Thoracic aorta endothelial cell (primary cell): ENCODE results near the gene SNX12. TPM values are rescaled to one million over a fixed set of nuclear protein-coding genes. Genes with fewer than 3 reads are reported as not detected.

Experiments used
- small RNA-seq: library from RNA; depleted of rRNA; stranded (forward); fragments of <200 nt; gene quantifications from one replicate; pipeline ENCODE3, GENCODE V24; 2012
- total RNA-seq: library from RNA; depleted of rRNA; stranded (reverse); fragments of >200 nt; gene quantifications from 2 replicates; pipeline ENCODE4 v1.2.3, GENCODE V29; 2012

SNX12 gene
- total RNA-seq, result 69.7 and 73.2 TPM in 2 replicates

GRCh38 chrX:71068044-71068918, at the start of gene SNX12:
Gene SNX12, minus strand, starts transcription at chrX:71068334. Its CDS starts 28 bp downstream, at chrX:71068306.

GRCh38 chrX:71111141-71111843, 43.2 kb upstream of the SNX12 start, which contains the start of gene IL2RG:
Gene IL2RG, minus strand, starts transcription at chrX:71111577. Its CDS starts 38 bp downstream, at chrX:71111539.

DNA sequence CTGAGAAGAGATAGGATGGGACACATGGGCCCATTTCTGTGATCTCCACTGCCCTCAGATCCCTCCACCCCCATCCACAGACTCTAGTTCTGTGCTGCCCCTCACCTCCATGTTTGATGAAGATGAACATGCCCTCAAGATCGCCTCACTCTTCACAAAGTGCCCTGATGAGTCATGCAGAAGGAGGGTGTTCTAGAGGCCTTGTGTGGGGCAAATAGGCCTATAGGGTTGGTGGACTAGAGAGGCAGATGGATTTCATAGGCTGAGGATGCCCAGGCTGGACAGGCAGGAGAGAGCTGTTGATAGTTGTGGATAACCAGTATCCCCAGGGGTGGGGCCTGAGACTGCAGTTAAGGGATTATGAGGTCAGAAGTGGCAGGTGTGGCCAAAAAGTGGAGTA, 38.3 kb upstream of the SNX12 start, which contains the start of gene CXorf65:
Gene CXorf65 (minus strand): TSS at position 314 of the 400 bp plus-strand sequence. CDS start 184 bp downstream, at position 130.

GRCh38 chrX:71095555-71095980, 27.4 kb upstream of the SNX12 start, which contains the start of gene FOXO4:
Gene FOXO4, plus strand, starts transcription at chrX:71095851. Its CDS starts 678 bp downstream, at chrX:71096529.

Small RNA genes lying within 50 kb of the gene (small RNA-seq; reads per million reads assigned to genes)
- gene CXorf65 (not detected), gene RNU1-56P (9.0 reads per million, percentile 91 among the genes with 10 or more reads in this experiment)

Other genes with a start within 250 kb of the SNX12 start
- gene TEX11, start 159.6 kb downstream of the SNX12 start, total RNA-seq, result not detected in 2 replicates
- not detected in 2 replicates for gene SLC7A3, start 137.2 kb downstream of the SNX12 start, total RNA-seq
- 2.9 and 3.8 TPM in 2 replicates for gene FOXO4, start 27.5 kb upstream of the SNX12 start, total RNA-seq
- gene CXorf65, start 38.4 kb upstream of the SNX12 start, total RNA-seq, result not detected in 2 replicates
- not detected in 2 replicates for gene IL2RG, start 43.2 kb upstream of the SNX12 start, total RNA-seq
- 32.0 and 33.2 TPM in 2 replicates for gene MED12, start 50.3 kb upstream of the SNX12 start, total RNA-seq
- gene NLGN3, start 76.5 kb upstream of the SNX12 start, total RNA-seq, result 0.07 and 0.13 TPM in 2 replicates
- not detected in 2 replicates for gene GJB1, start 154.9 kb upstream of the SNX12 start, total RNA-seq
- gene ZMYM3, start 185.8 kb upstream of the SNX12 start, total RNA-seq, result 17.6 and 24.1 TPM in 2 replicates
- 437 and 475 TPM in 2 replicates for gene NONO, start 215.3 kb upstream of the SNX12 start, total RNA-seq
- gene ITGB1BP2, start 233.4 kb upstream of the SNX12 start, total RNA-seq, result 3.5 and 4.9 TPM in 2 replicates